H1 (cell line): ENCODE measurements around the gene ARID2. TPM values are rescaled to one million over a fixed set of nuclear protein-coding genes. Genes with fewer than 3 reads are reported as not detected.

ENCODE experiments used
- BRCA1 ChIP-seq: IDR thresholded peaks from 2 replicates; pipeline ENCODE4 v1.6.1; 2012; ENCODE audit warnings: low read depth, low read length, improper control_type of control experiment
- CBX8 ChIP-seq: fragments of 300-800, 300-1000 bp; sonication (generic); IDR thresholded peaks from 2 replicates; pipeline ENCODE4 v1.7.1; 2016; ENCODE audit warnings: low read depth, low read length, borderline replicate concordance
- JUN ChIP-seq: IDR thresholded peaks from 2 replicates; pipeline ENCODE4 v1.6.1; 2011; ENCODE audit warnings: low read depth, mild to moderate bottlenecking, improper control_type of control experiment, low read length
- SAP30 ChIP-seq: fragments of 300-600 bp; sonication (generic); IDR thresholded peaks from 2 replicates; pipeline ENCODE4 v1.7.1; 2012; ENCODE audit warnings: low read length, moderate library complexity, mild to moderate bottlenecking, inconsistent platforms; ENCODE audit not compliant: insufficient read depth, insufficient replicate concordance
- polyA plus RNA-seq, 7 experiments: library from polyadenylated mRNA; depleted of rRNA in 3 of 7; stranded (reverse) in 5 of 7; unstranded in 2 of 7; fragments of >200 nt in 5 of 7; fragments of 200-250 nt in 2 of 7; gene quantifications; 1 replicate in 5 of 7; 2 replicates in 1 of 7; 4 replicates in 1 of 7; pipeline versions ENCODE4 v1.2.1 to v1.2.3, GENCODE V29; 2011 to 2013; ENCODE audit warnings: missing spikeins in 2 of 7, mixed read lengths in 2 of 7
- total RNA-seq: library from RNA; stranded (reverse); fragmentation: NEBNext Ultra II Directional; extraction: Animal tissue kit (Norgen Biotek cat#: 25700); gene quantifications from 2 replicates; pipeline ENCODE4 v1.2.1, GENCODE V29; 2021
- TF ChIP-seq, protein P1 (sequence below), 3 experiments: IDR thresholded peaks; 1 replicate in 2 of 3; 2 replicates in 1 of 3; pipeline versions ENCODE4 v1.5.1 to v1.6.1; 2011; ENCODE audit warnings: low read length in 3 of 3, mild to moderate bottlenecking in 3 of 3, inconsistent platforms in 2 of 3, low read depth in 1 of 3, moderate library complexity in 1 of 3; ENCODE audit not compliant: insufficient read depth in 1 of 3; ENCODE audit errors: control extremely low read depth in 1 of 3

The ARID2 gene
- total and polyA plus RNA-seq, 2 of the 8 experiments (the other 6 are each of a cell fraction or from before 2014, with no cell fraction given), result 32.0 to 45.2 TPM

DNA sequence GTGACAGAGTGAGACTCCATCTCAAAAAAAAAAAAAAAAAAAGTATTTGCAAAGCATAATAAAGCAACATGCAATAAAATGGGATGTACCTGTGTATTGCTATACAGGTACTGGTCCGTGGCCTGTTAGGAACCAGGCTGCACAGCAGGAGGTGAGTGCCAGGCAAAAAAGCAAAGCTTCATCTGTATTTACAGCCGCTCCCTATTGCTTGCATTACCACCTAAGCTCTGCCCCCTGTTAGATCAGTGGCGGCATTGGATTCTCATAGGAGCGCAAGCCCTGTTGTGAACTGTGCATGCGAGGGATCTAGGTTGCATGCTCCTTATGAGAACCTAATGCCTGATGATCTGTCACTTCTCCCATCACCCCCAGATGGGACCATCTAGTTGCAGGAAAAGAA, 147.6 kb downstream of the ARID2 start (continued):
- TF ChIP-seq CBX8 (no peak), JUN (no peak), BRCA1 (no peak), SAP30 (no peak)
- TF ChIP-seq, protein P1, sequence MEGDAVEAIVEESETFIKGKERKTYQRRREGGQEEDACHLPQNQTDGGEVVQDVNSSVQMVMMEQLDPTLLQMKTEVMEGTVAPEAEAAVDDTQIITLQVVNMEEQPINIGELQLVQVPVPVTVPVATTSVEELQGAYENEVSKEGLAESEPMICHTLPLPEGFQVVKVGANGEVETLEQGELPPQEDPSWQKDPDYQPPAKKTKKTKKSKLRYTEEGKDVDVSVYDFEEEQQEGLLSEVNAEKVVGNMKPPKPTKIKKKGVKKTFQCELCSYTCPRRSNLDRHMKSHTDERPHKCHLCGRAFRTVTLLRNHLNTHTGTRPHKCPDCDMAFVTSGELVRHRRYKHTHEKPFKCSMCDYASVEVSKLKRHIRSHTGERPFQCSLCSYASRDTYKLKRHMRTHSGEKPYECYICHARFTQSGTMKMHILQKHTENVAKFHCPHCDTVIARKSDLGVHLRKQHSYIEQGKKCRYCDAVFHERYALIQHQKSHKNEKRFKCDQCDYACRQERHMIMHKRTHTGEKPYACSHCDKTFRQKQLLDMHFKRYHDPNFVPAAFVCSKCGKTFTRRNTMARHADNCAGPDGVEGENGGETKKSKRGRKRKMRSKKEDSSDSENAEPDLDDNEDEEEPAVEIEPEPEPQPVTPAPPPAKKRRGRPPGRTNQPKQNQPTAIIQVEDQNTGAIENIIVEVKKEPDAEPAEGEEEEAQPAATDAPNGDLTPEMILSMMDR (IDR thresholded peaks at IDR 0.05; ENCODE audit: control extremely low read depth in 1 of 3, insufficient read depth in 1 of 3, low read depth in 1 of 3, low read length in 3 of 3), result no peak
